Fibroblast of lung (primary cell): ENCODE measurements around the gene ADAMTS16. TPM values are rescaled to one million over a fixed set of nuclear protein-coding genes. Genes with fewer than 3 reads are reported as not detected.

Experiments used
- DNase-seq, 2 donors: peaks; one replicate each; pipeline versions ENCODE4 v3.0.0 to v3.0.0-alpha.2; 2010; ENCODE audit warnings: low read depth in 2 of 2
- H2AFZ ChIP-seq: 2 replicates; pipeline ENCODE4 v1.5.1; 2012; ENCODE audit warnings: low read length, control low read depth, inconsistent platforms
- H3K27ac ChIP-seq: 2 replicates; pipeline ENCODE4 v1.5.1; 2011; ENCODE audit warnings: low read length, control low read depth; ENCODE audit not compliant: insufficient read depth
- H3K27me3 ChIP-seq: 2 replicates; pipeline ENCODE4 v1.5.1; 2011; ENCODE audit warnings: mild to moderate bottlenecking, low read length; ENCODE audit not compliant: control insufficient read depth, insufficient read depth
- H3K36me3 ChIP-seq: 2 replicates; pipeline ENCODE4 v1.5.1; 2011; ENCODE audit warnings: low read length; ENCODE audit not compliant: control insufficient read depth, insufficient read depth
- H3K4me1 ChIP-seq: 2 replicates; pipeline ENCODE4 v1.5.1; 2011; ENCODE audit warnings: low read length; ENCODE audit not compliant: control insufficient read depth, insufficient read depth; ENCODE audit errors: extremely low read depth
- H3K4me2 ChIP-seq: 2 replicates; pipeline ENCODE4 v1.5.1; 2011; ENCODE audit warnings: low read length, control low read depth; ENCODE audit not compliant: insufficient read depth; ENCODE audit errors: extremely low read depth
- H3K4me3 ChIP-seq, 4 experiments: fragments of 200-600 bp in 1 of 4; sonication (generic) in 1 of 4; replicated peaks in 1 of 4; 2 replicates each; pipeline ENCODE4 v1.5.1; 2011 to 2016; ENCODE audit warnings: low read length in 4 of 4, low read depth in 3 of 4, mild to moderate bottlenecking in 3 of 4, control low read depth in 2 of 4, inconsistent platforms in 1 of 4, mixed read lengths in 1 of 4; ENCODE audit not compliant: insufficient read depth in 1 of 4; ENCODE audit errors: control extremely low read depth in 1 of 4
- H3K79me2 ChIP-seq: 2 replicates; pipeline ENCODE4 v1.5.1; 2012; ENCODE audit warnings: mild to moderate bottlenecking, low read length, inconsistent platforms; ENCODE audit not compliant: control insufficient read depth, insufficient read depth
- H3K9ac ChIP-seq: 2 replicates; pipeline ENCODE4 v1.5.1; 2011; ENCODE audit warnings: mild to moderate bottlenecking, low read length, control low read depth; ENCODE audit not compliant: insufficient read depth
- H3K9me3 ChIP-seq: 2 replicates; pipeline ENCODE4 v1.5.1; 2012; ENCODE audit warnings: low read depth, low read length; ENCODE audit not compliant: control insufficient read depth, insufficient read depth
- H4K20me1 ChIP-seq: 2 replicates; pipeline ENCODE4 v1.5.1; 2011; ENCODE audit warnings: low read length; ENCODE audit not compliant: control insufficient read depth, insufficient read depth; ENCODE audit errors: extremely low read depth
- CTCF ChIP-seq, 2 donors: IDR thresholded peaks in 1 of 2; conservative IDR thresholded peaks in 1 of 2; 1 replicate in 1 of 2; 2 replicates in 1 of 2; pipeline ENCODE4 v1.5.1; 2011 to 2012; ENCODE audit warnings: low read length in 2 of 2, control low read depth in 1 of 2, inconsistent platforms in 1 of 2, low read depth in 1 of 2, mild to moderate bottlenecking in 1 of 2
- EZH2 ChIP-seq: IDR thresholded peaks from 2 replicates; pipeline ENCODE4 v1.5.1; 2012; ENCODE audit warnings: low read length, control low read depth, mild to moderate bottlenecking; ENCODE audit errors: missing control alignments
- polyA plus RNA-seq, 2 donors: library from polyadenylated mRNA; depleted of rRNA in 1 of 2; stranded (reverse) in 1 of 2; unstranded in 1 of 2; fragments of >200 nt; gene quantifications; 2 replicates each; pipeline ENCODE4 v1.2.1, GENCODE V29; 2011 to 2012; ENCODE audit warnings: missing spikeins in 1 of 2
- total RNA-seq: library from RNA; depleted of rRNA; stranded (reverse); fragments of >200 nt; gene quantifications from 2 replicates; pipeline ENCODE4 v1.2.1, GENCODE V29; 2014

The ADAMTS16 gene
- total and polyA plus RNA-seq, 2 donors (not counting 1 experiment from before 2014, with no cell fraction given), result 0.06 to 0.17 TPM

- no peaks in the 10 kb centered on the region for H3K79me2 ChIP-seq
- H2AFZ ChIP-seq, result no peak overlapping the region
- peak; percentile 67 to 96 for DNase-seq
- no peak overlapping the region for H3K9ac ChIP-seq
- H3K4me1 ChIP-seq, result no peaks in the 10 kb centered on the region
- H4K20me1 ChIP-seq, result no peaks in the 10 kb centered on the region
- H3K27me3 ChIP-seq, result no peaks in the 10 kb centered on the region
- H3K9me3 ChIP-seq, result no peaks in the 10 kb centered on the region
- H3K4me2 ChIP-seq, result peak overlapping the region; percentile 40
- TF ChIP-seq CTCF (conservative IDR thresholded peaks at IDR 0.05 in 1 of 2, IDR thresholded peaks at IDR 0.05 in 1 of 2; ENCODE audit: low read depth in 1 of 2, low read length in 2 of 2), result no peak
- TF ChIP-seq EZH2, result no peak
- no peaks in the 10 kb centered on the region for H3K36me3 ChIP-seq
- H3K27ac ChIP-seq, result no peak overlapping the region
- H3K4me3 ChIP-seq, result peak overlapping the region in 1 of 4 experiments; percentile 33
Measured at GRCh38 chr5:5270958-5271785, 131.0 kb downstream of the ADAMTS16 start.

DNA sequence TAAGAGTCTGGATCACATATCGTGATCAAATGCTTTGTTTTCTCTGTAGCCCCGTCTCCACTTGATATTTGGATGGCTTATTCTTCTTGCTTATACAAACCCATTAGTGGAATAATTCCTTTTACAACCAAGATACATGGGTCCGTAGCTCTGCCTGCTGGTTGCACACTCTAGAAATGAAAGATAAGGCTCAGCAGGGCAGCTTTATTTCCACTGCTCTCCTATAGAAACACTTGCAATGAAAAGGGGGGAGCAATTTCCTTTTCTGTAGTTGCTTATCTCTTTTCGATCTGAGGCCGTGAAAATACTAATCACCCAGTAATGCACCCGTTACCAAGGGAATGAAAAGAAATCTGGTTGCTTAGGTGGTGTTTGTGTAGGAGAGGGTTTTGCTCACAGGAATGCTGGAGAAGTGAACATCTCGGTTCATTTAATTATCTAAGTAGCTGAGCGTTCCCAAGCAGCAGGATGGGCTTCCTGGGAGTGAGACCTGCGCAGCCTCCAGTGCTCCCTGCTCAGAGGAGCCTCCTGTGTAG, 131.7 kb downstream of the ADAMTS16 start:
- H3K9me3 ChIP-seq, result no peaks in the 10 kb centered on the region
- no peaks in the 10 kb centered on the region for H3K27me3 ChIP-seq
- H3K4me2 ChIP-seq, result peak overlapping the region; percentile 44
- no peaks in the 10 kb centered on the region for H3K4me1 ChIP-seq
- no peak overlapping the region for H3K9ac ChIP-seq
- no peaks in the 10 kb centered on the region for H3K79me2 ChIP-seq
- no peaks in the 10 kb centered on the region for H3K36me3 ChIP-seq
- H3K27ac ChIP-seq, result no peak overlapping the region
- no peak for TF ChIP-seq CTCF (conservative IDR thresholded peaks at IDR 0.05 in 1 of 2, IDR thresholded peaks at IDR 0.05 in 1 of 2; ENCODE audit: low read depth in 1 of 2, low read length in 2 of 2)
- no peak for TF ChIP-seq EZH2
- H4K20me1 ChIP-seq, result no peaks in the 10 kb centered on the region
- H3K4me3 ChIP-seq, result peak overlapping the region in 1 of 4 experiments; percentile 33
- H2AFZ ChIP-seq, result no peak overlapping the region
- DNase-seq, result peak in 1 of 2 donors; percentile 91

DNA sequence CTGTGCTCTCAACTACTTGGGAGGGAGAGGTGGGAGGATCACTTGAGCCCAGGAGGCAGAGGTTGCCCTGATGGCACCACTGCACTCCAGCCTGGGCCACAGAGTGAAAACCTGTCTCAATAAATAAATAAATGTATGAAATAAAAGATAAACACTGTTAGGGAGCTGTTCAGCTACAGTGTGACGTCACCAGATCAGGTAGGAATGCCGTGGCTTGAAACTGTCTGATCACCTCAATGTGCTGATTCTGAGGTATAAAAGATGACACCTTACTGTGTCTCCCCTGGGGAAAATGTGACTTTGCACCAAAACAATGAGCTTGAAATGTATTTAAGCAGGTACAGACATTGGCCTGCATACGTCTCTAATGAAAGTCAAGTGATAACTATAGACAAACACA, 133.3 kb downstream of the ADAMTS16 start:
- no peak for DNase-seq
- no peaks in the 10 kb centered on the region for H3K27me3 ChIP-seq
- H3K4me2 ChIP-seq, result no peak overlapping the region
- no peaks in the 10 kb centered on the region for H4K20me1 ChIP-seq
- H3K4me3 ChIP-seq, result no peak overlapping the region
- no peaks in the 10 kb centered on the region for H3K9me3 ChIP-seq
- no peaks in the 10 kb centered on the region for H3K36me3 ChIP-seq
- no peaks in the 10 kb centered on the region for H3K79me2 ChIP-seq
- H2AFZ ChIP-seq, result no peak overlapping the region
- no peak overlapping the region for H3K9ac ChIP-seq
- TF ChIP-seq EZH2 (no peak), CTCF (conservative IDR thresholded peaks at IDR 0.05 in 1 of 2, IDR thresholded peaks at IDR 0.05 in 1 of 2; ENCODE audit: low read depth in 1 of 2, low read length in 2 of 2) (no peak)
- H3K27ac ChIP-seq, result no peak overlapping the region
- H3K4me1 ChIP-seq, result no peaks in the 10 kb centered on the region
